Heart left ventricle (tissue), 16 donors: ENCODE measurements around the gene SYNE3. TPM values are rescaled to one million over a fixed set of nuclear protein-coding genes. Genes with fewer than 3 reads are reported as not detected.

Experiments
- ATAC-seq, 4 donors: fragments of 200-7000 bp; cut with Tn5 transposase; one replicate each; pipeline ENCODE4 v1.9.1; 2020 to 2022; ENCODE audit warnings: moderate library complexity in 4 of 4, mild to moderate bottlenecking in 3 of 4, moderate number of reproducible peaks in 1 of 4
- DNase-seq, 5 donors: peaks; one replicate each; pipeline ENCODE4 v3.0.0-alpha.2; 2020
- H3K27ac ChIP-seq, 12 donors: fragments of 200-600 bp; sonication (generic) in 4 of 12; one replicate each; pipeline versions ENCODE4 v1.5.0 to v1.8.0; 2016 to 2022; ENCODE audit warnings: mild to moderate bottlenecking in 2 of 12
- H3K27me3 ChIP-seq, 9 donors: fragments of 200-600 bp; sonication (generic) in 2 of 9; one replicate each; pipeline versions ENCODE4 v1.5.1 to v1.8.0; 2016 to 2022; ENCODE audit warnings: mild to moderate bottlenecking in 3 of 9
- H3K36me3 ChIP-seq, 9 donors: fragments of 200-600 bp; sonication (generic) in 2 of 9; one replicate each; pipeline versions ENCODE4 v1.5.0 to v1.8.0; 2018 to 2022; ENCODE audit warnings: mild to moderate bottlenecking in 2 of 9
- H3K4me1 ChIP-seq, 12 donors: fragments of 200-600 bp; sonication (generic) in 4 of 12; one replicate each; pipeline versions ENCODE4 v1.5.0 to v1.8.0; 2016 to 2022; ENCODE audit warnings: mild to moderate bottlenecking in 3 of 12
- H3K4me3 ChIP-seq, 12 donors: fragments of 200-600 bp; sonication (generic) in 4 of 12; one replicate each; pipeline versions ENCODE4 v1.5.0 to v1.8.0; 2017 to 2022; ENCODE audit warnings: mild to moderate bottlenecking in 9 of 12, moderate library complexity in 4 of 12
- H3K9me3 ChIP-seq, 12 donors: fragments of 200-600 bp; sonication (generic) in 4 of 12; one replicate each; pipeline versions ENCODE4 v1.5.0 to v1.8.0; 2016 to 2022; ENCODE audit warnings: mild to moderate bottlenecking in 1 of 12
- POLR2A ChIP-seq, 2 donors: fragments of 450-650 bp; IDR thresholded peaks; one replicate each; pipeline ENCODE4 v1.6.1; 2017; ENCODE audit warnings: antibody characterized with exemption in 2 of 2, mild to moderate bottlenecking in 2 of 2, moderate library complexity in 2 of 2
- WGBS, 4 donors: extraction: QIAGEN DNeasy Blood & Tissue Kit in 2 of 4; methylation state at CpG; one replicate each; pipeline versions ENCODE4 v1.1.5 to v1.1.7; 2013 to 2018; 5-methylcytosine and 5-hydroxymethylcytosine counted together
- intact Hi-C, 10 donors: fragments of 100-400 bp; cut with DNase I; formaldehyde crosslinking; loops; one replicate each; pipeline versions ENCODE4 v1.11.1 to v1.14.2; 2022
- polyA plus RNA-seq, 2 donors: library from polyadenylated mRNA; stranded (reverse); fragments of 200-250 nt; gene quantifications; one replicate each; pipeline ENCODE4 v1.2.3, GENCODE V29; 2013
- total RNA-seq, 9 donors: library from RNA; depleted of rRNA in 2 of 9; stranded (reverse); fragments of >200 nt in 2 of 9; fragmentation: NEBNext Ultra II Directional in 3 of 9; extraction: Animal tissue kit (Norgen Biotek cat#: 25700) in 3 of 9; gene quantifications; one replicate each; pipeline versions ENCODE4 v1.1.0 to v1.2.4, GENCODE V29; 2016 to 2023
- TF ChIP-seq, protein P1 (sequence below), 12 donors: fragments of 200-600 bp; sonication (generic) in 4 of 12; IDR thresholded peaks; one replicate each; pipeline versions ENCODE4 v1.5.0 to v1.8.0; 2018 to 2022; ENCODE audit warnings: antibody characterized with exemption in 12 of 12, mild to moderate bottlenecking in 5 of 12
- donor health status: ischemic (EF 13 %, LVEDD 7.1; RV severe dilation, severe dysfunction).
- donor health status: healthy with polysubstance abuse.
- donor health status: DM: no; HTN: yes; CAD: no.
- donor health status: DM: no; HTN: no; CAD: no.
- donor health status: ischemic (EF 25% LVEDD 6.9; RV normal size, moderate dysfunction).
- donor health status: ischemic (EF 25% LVEDD 5.7; RV mildly dilated, moderate dysfunction).
- donor health status: healthy.
- donor health status: DM: yes; HTN: yes; CAD: no.
- donor health status: ischemic (EF 35%, LVEDD 5.7; RV mildly dilated, moderate dysfunction).
- donor health status: nonischemic (EF 11% LVEDD 7.7; RV severe dilation, severe dysfunction).
- donor health status: DM: yes; HTN: yes; CAD: no.
- donor health status: PGD.
- donor health status: ischemic (EF 29% LVEDD 5.4; RV normal size, mild dysfunction).
- donor health status: nonischemic (EF 23%, LVEDD 6.1; RV moderate dilation, normal function).

SYNE3 gene
- total and polyA plus RNA-seq, 11 donors: 3.1 to 16.9 (median 8.0) TPM

DNA sequence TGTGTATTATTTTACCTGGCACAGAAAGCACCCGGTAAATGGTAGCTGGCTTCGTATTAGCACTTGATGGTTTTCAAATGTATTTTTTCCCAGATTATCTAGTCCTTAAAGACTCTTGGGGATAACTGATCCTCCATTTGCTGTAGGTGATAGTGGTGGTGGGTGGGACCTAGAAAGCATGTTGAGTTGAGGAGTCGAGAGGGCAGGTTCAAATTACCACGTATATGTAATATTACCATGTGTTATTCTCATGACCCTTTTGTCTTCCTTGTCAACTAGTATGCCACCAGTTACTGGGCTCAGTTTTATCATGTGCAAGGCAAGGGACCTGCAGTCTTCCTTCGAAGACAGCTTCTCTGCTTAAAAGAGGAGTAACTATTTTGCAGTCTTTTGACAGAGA lies 20.2 kb upstream of the SYNE3 start:
- Histone ChIP-seq H3K27me3 (no peaks in the 10 kb centered on the region), H3K27ac (peak overlapping the region in 11 of 12 donors; percentile 41 to 89 (median 78)), H3K36me3 (peaks cover 0 to 10% (median 0%) of the 10 kb centered on the region in 9 donors), H3K4me1 (peaks cover 8 to 74% (median 57%) of the 10 kb centered on the region in 12 donors), H3K9me3 (no peaks in the 10 kb centered on the region), H3K4me3 (peak overlapping the region in 9 of 12 donors; percentile 69 to 99 (median 89))
- DNase-seq: no peak
- no peak for ATAC-seq
- intact Hi-C loops: loop anchor here in 3 of 10 donors (5.0 to 10.0 kb wide), 2 partner anchors 444 to 828 kb away; partner anchors contain the start of genes ATG2B (in 2 of the 3) and GSKIP (in 2 of the 3)
- TF ChIP-seq, protein P1, sequence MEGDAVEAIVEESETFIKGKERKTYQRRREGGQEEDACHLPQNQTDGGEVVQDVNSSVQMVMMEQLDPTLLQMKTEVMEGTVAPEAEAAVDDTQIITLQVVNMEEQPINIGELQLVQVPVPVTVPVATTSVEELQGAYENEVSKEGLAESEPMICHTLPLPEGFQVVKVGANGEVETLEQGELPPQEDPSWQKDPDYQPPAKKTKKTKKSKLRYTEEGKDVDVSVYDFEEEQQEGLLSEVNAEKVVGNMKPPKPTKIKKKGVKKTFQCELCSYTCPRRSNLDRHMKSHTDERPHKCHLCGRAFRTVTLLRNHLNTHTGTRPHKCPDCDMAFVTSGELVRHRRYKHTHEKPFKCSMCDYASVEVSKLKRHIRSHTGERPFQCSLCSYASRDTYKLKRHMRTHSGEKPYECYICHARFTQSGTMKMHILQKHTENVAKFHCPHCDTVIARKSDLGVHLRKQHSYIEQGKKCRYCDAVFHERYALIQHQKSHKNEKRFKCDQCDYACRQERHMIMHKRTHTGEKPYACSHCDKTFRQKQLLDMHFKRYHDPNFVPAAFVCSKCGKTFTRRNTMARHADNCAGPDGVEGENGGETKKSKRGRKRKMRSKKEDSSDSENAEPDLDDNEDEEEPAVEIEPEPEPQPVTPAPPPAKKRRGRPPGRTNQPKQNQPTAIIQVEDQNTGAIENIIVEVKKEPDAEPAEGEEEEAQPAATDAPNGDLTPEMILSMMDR (IDR thresholded peaks at IDR 0.05): no peak
- TF ChIP-seq POLR2A (IDR thresholded peaks at IDR 0.05): no peak
- WGBS, 4 donors: 41 to 50% (median 48%) methylated on average over 5 of the region's 5 CpGs

DNA sequence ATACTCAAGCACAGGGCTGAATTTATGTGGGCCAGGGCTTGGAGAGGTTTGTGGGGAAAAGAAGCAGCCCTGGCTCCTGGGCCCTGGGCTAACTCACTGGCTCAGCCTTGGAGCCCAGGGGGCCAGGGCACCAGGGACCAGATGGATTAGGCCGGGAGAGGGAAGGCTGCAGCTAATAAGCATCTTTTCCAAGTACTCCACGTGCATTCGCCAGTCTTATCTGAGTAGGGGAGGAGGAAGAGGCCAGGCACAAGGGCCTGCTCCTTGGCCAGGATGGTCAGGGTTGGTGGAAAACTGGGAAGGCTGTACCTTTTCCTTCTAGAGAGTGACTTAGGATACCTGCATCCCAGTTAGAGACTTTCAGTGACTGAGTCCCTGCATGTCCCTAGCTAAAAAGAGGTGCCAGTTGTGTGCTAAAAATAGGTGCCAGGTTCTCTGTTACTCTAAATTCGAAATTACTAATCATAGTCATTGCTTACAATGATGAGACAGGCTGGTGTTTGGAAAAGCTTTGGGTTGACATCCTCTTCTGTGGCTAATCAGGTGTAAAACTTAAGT lies 19.7 kb upstream of the SYNE3 start:
- peak overlapping the region in 11 of 12 donors; percentile 72 to 89 (median 83) for H3K27ac ChIP-seq
- ATAC-seq (no peak), DNase-seq (no peak)
- peak overlapping the region; percentile 69 to 99 (median 90) for H3K4me3 ChIP-seq
- no peak for TF ChIP-seq POLR2A (IDR thresholded peaks at IDR 0.05)
- TF ChIP-seq, protein P1 (IDR thresholded peaks at IDR 0.05): no peak
- WGBS, 4 donors: 12 to 19% (median 17%) methylated on average over 4 of the region's 4 CpGs
- H3K27me3 ChIP-seq: no peaks in the 10 kb centered on the region
- H3K36me3 ChIP-seq: peaks cover 0 to 10% (median 0%) of the 10 kb centered on the region in 9 donors
- peaks cover 8 to 77% (median 62%) of the 10 kb centered on the region in 12 donors for H3K4me1 ChIP-seq
- intact Hi-C loops: loop anchor here in 3 of 10 donors (5.0 to 10.0 kb wide), 2 partner anchors 444 to 829 kb away; partner anchors contain the start of genes ATG2B (in 2 of the 3) and GSKIP (in 2 of the 3)
- H3K9me3 ChIP-seq: no peaks in the 10 kb centered on the region

DNA sequence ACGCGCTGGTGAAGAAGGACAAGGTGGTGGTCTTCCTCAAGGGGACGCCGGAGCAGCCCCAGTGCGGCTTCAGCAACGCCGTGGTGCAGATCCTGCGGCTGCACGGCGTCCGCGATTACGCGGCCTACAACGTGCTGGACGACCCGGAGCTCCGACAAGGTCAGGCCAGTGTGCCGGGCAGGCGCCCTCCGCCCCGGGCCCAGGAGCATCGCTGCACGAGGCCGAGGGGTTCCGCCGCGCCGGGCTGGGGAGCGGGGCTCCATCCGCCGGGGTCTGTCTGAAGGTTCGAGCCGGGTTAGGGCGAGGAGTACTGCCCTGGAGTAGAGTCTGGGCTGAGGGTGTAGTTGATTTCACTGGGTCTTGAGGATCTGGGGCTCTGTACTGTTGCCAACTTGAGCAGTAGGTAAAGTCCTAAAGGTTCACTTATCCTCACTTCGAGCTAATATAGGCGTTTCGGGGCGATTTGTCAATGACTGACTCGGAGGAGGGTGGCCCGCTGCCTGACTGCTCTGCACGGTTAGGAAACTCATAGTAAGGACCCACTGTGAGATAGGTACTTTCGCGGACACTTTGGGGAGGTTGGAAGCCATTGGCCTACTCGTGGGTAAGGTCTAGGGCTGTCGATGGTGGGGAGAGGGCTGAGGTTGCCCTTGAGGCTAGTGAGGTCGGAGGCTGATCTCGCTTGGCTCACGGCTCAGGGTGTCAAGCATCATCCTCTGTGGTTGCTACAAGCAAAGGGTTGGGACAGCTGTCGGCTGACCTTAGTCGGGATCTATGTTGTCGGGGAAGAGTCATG lies 19.0 kb upstream of the SYNE3 start:
- TF ChIP-seq, protein P1 (IDR thresholded peaks at IDR 0.05): no peak
- TF ChIP-seq POLR2A (IDR thresholded peaks at IDR 0.05): no peak
- no peaks in the 10 kb centered on the region for H3K27me3 ChIP-seq
- WGBS, 4 donors: 1 to 3% (median 1%) methylated on average over 34 to 52 of the region's 52 CpGs
- H3K4me3 ChIP-seq: peak overlapping the region; percentile 69 to 99 (median 90)
- H3K36me3 ChIP-seq: peaks cover 0 to 10% (median 0%) of the 10 kb centered on the region in 9 donors
- no peaks in the 10 kb centered on the region for H3K9me3 ChIP-seq
- intact Hi-C loops: loop anchor here in 3 of 10 donors (5.0 to 10.0 kb wide), 2 partner anchors 443 to 829 kb away; partner anchors contain the start of genes ATG2B (in 2 of the 3) and GSKIP (in 2 of the 3)
- H3K4me1 ChIP-seq: peaks cover 8 to 84% (median 68%) of the 10 kb centered on the region in 12 donors
- peak overlapping the region; percentile 72 to 89 (median 82) for H3K27ac ChIP-seq
- DNase-seq: peak in 1 of 5 donors; percentile 54
- ATAC-seq: no peak
